H9 (cell line): ENCODE data around the gene NRP1. TPM values are rescaled to one million over a fixed set of nuclear protein-coding genes. Genes with fewer than 3 reads are reported as not detected.

ENCODE experiments used
- DNase-seq: peaks from one replicate; pipeline ENCODE4 v3.0.0-alpha.2; 2017
- H2AFZ ChIP-seq: one replicate; pipeline ENCODE4 v1.6.1; 2013; ENCODE audit warnings: mild to moderate bottlenecking, low read length, control low read depth, moderate library complexity
- H2AK5ac ChIP-seq: 2 replicates; pipeline ENCODE4 v1.6.1; 2013; ENCODE audit warnings: low read length, control low read depth, mixed read lengths; ENCODE audit not compliant: insufficient read length
- H2BK120ac ChIP-seq: one replicate; pipeline ENCODE4 v1.6.1; 2013; ENCODE audit warnings: low read depth, mild to moderate bottlenecking, low read length, control low read depth, inconsistent platforms; ENCODE audit not compliant: poor library complexity, severe bottlenecking
- H2BK12ac ChIP-seq: 2 replicates; pipeline ENCODE4 v1.6.1; 2013; ENCODE audit warnings: low read length, control low read depth, mixed read lengths, low read depth; ENCODE audit not compliant: insufficient read length
- H2BK15ac ChIP-seq: 2 replicates; pipeline ENCODE4 v1.6.1; 2013; ENCODE audit warnings: low read depth, low read length, control low read depth
- H2BK20ac ChIP-seq: one replicate; pipeline ENCODE4 v1.6.1; 2013; ENCODE audit warnings: low read depth, mild to moderate bottlenecking, low read length, control low read depth, inconsistent platforms; ENCODE audit not compliant: poor library complexity, severe bottlenecking
- H2BK5ac ChIP-seq: 2 replicates; pipeline ENCODE4 v1.6.1; 2013; ENCODE audit warnings: low read length, control low read depth, mixed read lengths; ENCODE audit not compliant: insufficient read length
- H3K14ac ChIP-seq: 2 replicates; pipeline ENCODE4 v1.6.1; 2013; ENCODE audit warnings: low read length, control low read depth; ENCODE audit not compliant: insufficient read depth
- H3K18ac ChIP-seq: 2 replicates; pipeline ENCODE4 v1.6.1; 2013; ENCODE audit warnings: low read depth, mild to moderate bottlenecking, mixed read lengths, low read length, control low read depth; ENCODE audit not compliant: insufficient read length
- H3K23ac ChIP-seq: 2 replicates; pipeline ENCODE4 v1.6.1; 2013; ENCODE audit warnings: low read length, control low read depth, mixed read lengths, low read depth; ENCODE audit not compliant: insufficient read length
- H3K23me2 ChIP-seq: 2 replicates; pipeline ENCODE4 v1.6.1; 2013; ENCODE audit warnings: low read depth, mild to moderate bottlenecking, mixed read lengths, low read length, control low read depth; ENCODE audit not compliant: insufficient read length, poor library complexity, severe bottlenecking
- H3K27ac ChIP-seq: 2 replicates; pipeline ENCODE4 v1.5.1; 2013; ENCODE audit warnings: low read length, control low read depth, mixed read lengths, low read depth; ENCODE audit not compliant: insufficient read length
- H3K27me3 ChIP-seq: 2 replicates; pipeline ENCODE4 v1.6.1; 2013; ENCODE audit warnings: low read length, control low read depth, inconsistent platforms; ENCODE audit not compliant: insufficient read depth
- H3K4ac ChIP-seq: 2 replicates; pipeline ENCODE4 v1.6.1; 2013; ENCODE audit warnings: low read depth, mild to moderate bottlenecking, control low read depth, inconsistent platforms, low read length, moderate library complexity
- H3K4me1 ChIP-seq: 2 replicates; pipeline ENCODE4 v1.6.1; 2013; ENCODE audit warnings: low read length, control low read depth, inconsistent platforms; ENCODE audit not compliant: insufficient read depth
- H3K4me2 ChIP-seq: 2 replicates; pipeline ENCODE4 v1.6.1; 2013; ENCODE audit warnings: low read length, control low read depth, mixed read lengths; ENCODE audit not compliant: insufficient read length, insufficient read depth
- H3K56ac ChIP-seq: 2 replicates; pipeline ENCODE4 v1.6.1; 2013; ENCODE audit warnings: low read depth, mild to moderate bottlenecking, mixed read lengths, low read length, control low read depth; ENCODE audit not compliant: insufficient read length
- H3K79me1 ChIP-seq: 2 replicates; pipeline ENCODE4 v1.6.1; 2013; ENCODE audit warnings: low read depth, mild to moderate bottlenecking, moderate library complexity, low read length, control low read depth, inconsistent platforms; ENCODE audit not compliant: insufficient read depth, poor library complexity, severe bottlenecking
- H3K79me2 ChIP-seq: 2 replicates; pipeline ENCODE4 v1.6.1; 2013; ENCODE audit warnings: low read length, control low read depth, inconsistent platforms; ENCODE audit not compliant: insufficient read depth
- H3K9ac ChIP-seq: 2 replicates; pipeline ENCODE4 v1.6.1; 2013; ENCODE audit warnings: low read length, control low read depth, mixed read lengths; ENCODE audit not compliant: insufficient read length; ENCODE audit errors: extremely low read depth
- H3K9me3 ChIP-seq: one replicate; pipeline ENCODE4 v1.6.1; 2013; ENCODE audit warnings: low read depth, low read length, inconsistent platforms; ENCODE audit not compliant: control insufficient read depth
- H3T11ph ChIP-seq: one replicate; pipeline ENCODE4 v1.6.1; 2013; ENCODE audit warnings: mild to moderate bottlenecking, low read length, control low read depth, inconsistent platforms
- H4K20me1 ChIP-seq: one replicate; pipeline ENCODE4 v1.6.1; 2013; ENCODE audit not compliant: control insufficient read depth, insufficient read length, insufficient read depth
- H4K5ac ChIP-seq: 2 replicates; pipeline ENCODE4 v1.6.1; 2013; ENCODE audit warnings: low read depth, mild to moderate bottlenecking, mixed read lengths, low read length, control low read depth; ENCODE audit not compliant: insufficient read length
- H4K8ac ChIP-seq: replicated peaks from 2 replicates; pipeline ENCODE4 v1.6.1; 2013; ENCODE audit warnings: low read length, control low read depth, mixed read lengths, low read depth; ENCODE audit not compliant: insufficient read length
- H4K91ac ChIP-seq: 2 replicates; pipeline ENCODE4 v1.6.1; 2013; ENCODE audit warnings: low read depth, mild to moderate bottlenecking, moderate library complexity, mixed read lengths, low read length, control low read depth; ENCODE audit not compliant: insufficient read length
- H3K27ac Mint-ChIP-seq, 3 experiments: 2 replicates in 2 of 3; 3 replicates in 1 of 3; pipeline ENCODE4 v1.8.0; 2020 to 2021; ENCODE audit warnings: mixed read lengths in 3 of 3, mild to moderate bottlenecking in 1 of 3, moderate library complexity in 1 of 3
- H3K27me3 Mint-ChIP-seq: 2 replicates; pipeline ENCODE4 v1.8.0; 2021; ENCODE audit warnings: low read depth, mild to moderate bottlenecking, moderate library complexity, mixed read lengths
- H3K36me3 Mint-ChIP-seq, 3 experiments: 2 replicates in 2 of 3; 3 replicates in 1 of 3; pipeline ENCODE4 v1.8.0; 2020 to 2021; ENCODE audit warnings: low read depth in 3 of 3, mixed read lengths in 3 of 3; ENCODE audit not compliant: insufficient read depth in 1 of 3
- H3K4me1 Mint-ChIP-seq, 2 experiments: 2 replicates each; pipeline ENCODE4 v1.8.0; 2020; ENCODE audit warnings: mixed read lengths in 2 of 2
- H3K4me3 Mint-ChIP-seq, 2 experiments: 2 replicates in 1 of 2; 3 replicates in 1 of 2; pipeline ENCODE4 v1.8.0; 2020 to 2021; ENCODE audit warnings: mild to moderate bottlenecking in 2 of 2, mixed read lengths in 2 of 2, moderate library complexity in 1 of 2
- H3K9me3 Mint-ChIP-seq, 2 experiments: 2 replicates in 1 of 2; 3 replicates in 1 of 2; pipeline ENCODE4 v1.8.0; 2020; ENCODE audit warnings: mild to moderate bottlenecking in 2 of 2, mixed read lengths in 2 of 2, moderate library complexity in 1 of 2
- WGBS: extraction: QIAGEN DNeasy Blood & Tissue Kit; methylation state at CpG from one replicate; pipeline ENCODE4 v1.1.7; 2013; ENCODE audit warnings: missing lambda C conversion rate, low lambda C conversion rate, mixed read lengths; ENCODE audit not compliant: insufficient read length; ENCODE audit errors: extremely low coverage; 5-methylcytosine and 5-hydroxymethylcytosine counted together
- total RNA-seq: library from RNA; stranded (reverse); gene quantifications from 2 replicates; pipeline ENCODE4 v1.2.1, GENCODE V29; 2021
- TF ChIP-seq, protein P1 (sequence below): fragments of 200-600 bp; sonication (generic); conservative IDR thresholded peaks from 3 replicates; pipeline ENCODE4 v1.8.0; 2021; ENCODE audit warnings: antibody characterized with exemption, mild to moderate bottlenecking

Gene NRP1
- total RNA-seq, 1 experiment from 2014 or later: 4.6 TPM

GRCh38 chr10:33365301-33365700 lies 30.8 kb upstream of the NRP1 start:
- Histone ChIP-seq H2BK120ac (no peak overlapping the region), H2BK12ac (no peak overlapping the region), H2BK5ac (no peak overlapping the region), H3K18ac (no peak overlapping the region), H3K4ac (no peak overlapping the region), H3K79me1 (no peaks in the 10 kb centered on the region), H3K27me3 (no peaks in the 10 kb centered on the region), H4K20me1 (no peaks in the 10 kb centered on the region), H3K4me2 (no peak overlapping the region), H2AK5ac (no peak overlapping the region), H3K14ac (no peak overlapping the region), H3K9ac (no peak overlapping the region), H3K23ac (no peak overlapping the region), H3K23me2 (no peaks in the 10 kb centered on the region), H2BK20ac (no peak overlapping the region), H4K5ac (no peak overlapping the region), H3K56ac (no peak overlapping the region), H4K8ac (no peak overlapping the region), H3K79me2 (no peaks in the 10 kb centered on the region), H3K9me3 (no peaks in the 10 kb centered on the region), H2AFZ (no peak overlapping the region), H3T11ph (no peak overlapping the region), H4K91ac (no peak overlapping the region), H3K27ac (no peak overlapping the region), H3K4me1 (no peaks in the 10 kb centered on the region), H2BK15ac (no peak overlapping the region)
- H3K4me3 Mint-ChIP-seq: no peak overlapping the region
- peaks cover 0 to 4% (median 0%) of the 10 kb centered on the region in 3 experiments; a peak in 4 of 7 replicates for H3K36me3 Mint-ChIP-seq
- TF ChIP-seq, protein P1, sequence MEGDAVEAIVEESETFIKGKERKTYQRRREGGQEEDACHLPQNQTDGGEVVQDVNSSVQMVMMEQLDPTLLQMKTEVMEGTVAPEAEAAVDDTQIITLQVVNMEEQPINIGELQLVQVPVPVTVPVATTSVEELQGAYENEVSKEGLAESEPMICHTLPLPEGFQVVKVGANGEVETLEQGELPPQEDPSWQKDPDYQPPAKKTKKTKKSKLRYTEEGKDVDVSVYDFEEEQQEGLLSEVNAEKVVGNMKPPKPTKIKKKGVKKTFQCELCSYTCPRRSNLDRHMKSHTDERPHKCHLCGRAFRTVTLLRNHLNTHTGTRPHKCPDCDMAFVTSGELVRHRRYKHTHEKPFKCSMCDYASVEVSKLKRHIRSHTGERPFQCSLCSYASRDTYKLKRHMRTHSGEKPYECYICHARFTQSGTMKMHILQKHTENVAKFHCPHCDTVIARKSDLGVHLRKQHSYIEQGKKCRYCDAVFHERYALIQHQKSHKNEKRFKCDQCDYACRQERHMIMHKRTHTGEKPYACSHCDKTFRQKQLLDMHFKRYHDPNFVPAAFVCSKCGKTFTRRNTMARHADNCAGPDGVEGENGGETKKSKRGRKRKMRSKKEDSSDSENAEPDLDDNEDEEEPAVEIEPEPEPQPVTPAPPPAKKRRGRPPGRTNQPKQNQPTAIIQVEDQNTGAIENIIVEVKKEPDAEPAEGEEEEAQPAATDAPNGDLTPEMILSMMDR: no peak
- DNase-seq: no peak
- no CpG with 5 or more reads among the region's 1 CpG for WGBS
- peaks cover 3% of the 10 kb centered on the region for H3K27me3 Mint-ChIP-seq
- no peak overlapping the region for H3K27ac Mint-ChIP-seq
- peaks cover 5 to 8% of the 10 kb centered on the region in 2 experiments; a peak in 4 of 5 replicates for H3K9me3 Mint-ChIP-seq
- no peaks in the 10 kb centered on the region; a peak in 1 of 4 replicates for H3K4me1 Mint-ChIP-seq
